Stimulated activated naive CD8-positive, alpha-beta T cell treated with anti-CD3 and anti-CD28 coated beads, Interleukin-15, Interleukin-2, amounts not matched to agents 100 ng/mL and 50 ng/mL, for 24 hours (primary cell): ENCODE data around the gene CFAP20DC.
"Not testable (repeated sequence)": the region's sequence is repeated elsewhere in the genome, so short reads cannot be mapped to it uniquely, and the experiment has no call there.

ENCODE experiments used
- H3K27ac Mint-ChIP-seq: one replicate; pipeline ENCODE4 v1.8.0; 2021; ENCODE audit warnings: mild to moderate bottlenecking, mixed read lengths
- H3K27me3 Mint-ChIP-seq: one replicate; pipeline ENCODE4 v1.8.0; 2021; ENCODE audit warnings: mixed read lengths
- H3K36me3 Mint-ChIP-seq: one replicate; pipeline ENCODE4 v1.8.0; 2021; ENCODE audit warnings: low read depth, mixed read lengths
- H3K4me1 Mint-ChIP-seq: one replicate; pipeline ENCODE4 v1.8.0; 2021; ENCODE audit warnings: low read depth, mixed read lengths
- H3K4me3 Mint-ChIP-seq: one replicate; pipeline ENCODE4 v1.8.0; 2021; ENCODE audit warnings: mild to moderate bottlenecking, mixed read lengths
- H3K9me3 Mint-ChIP-seq: one replicate; pipeline ENCODE4 v1.8.0; 2021; ENCODE audit warnings: mixed read lengths

The CFAP20DC gene

DNA sequence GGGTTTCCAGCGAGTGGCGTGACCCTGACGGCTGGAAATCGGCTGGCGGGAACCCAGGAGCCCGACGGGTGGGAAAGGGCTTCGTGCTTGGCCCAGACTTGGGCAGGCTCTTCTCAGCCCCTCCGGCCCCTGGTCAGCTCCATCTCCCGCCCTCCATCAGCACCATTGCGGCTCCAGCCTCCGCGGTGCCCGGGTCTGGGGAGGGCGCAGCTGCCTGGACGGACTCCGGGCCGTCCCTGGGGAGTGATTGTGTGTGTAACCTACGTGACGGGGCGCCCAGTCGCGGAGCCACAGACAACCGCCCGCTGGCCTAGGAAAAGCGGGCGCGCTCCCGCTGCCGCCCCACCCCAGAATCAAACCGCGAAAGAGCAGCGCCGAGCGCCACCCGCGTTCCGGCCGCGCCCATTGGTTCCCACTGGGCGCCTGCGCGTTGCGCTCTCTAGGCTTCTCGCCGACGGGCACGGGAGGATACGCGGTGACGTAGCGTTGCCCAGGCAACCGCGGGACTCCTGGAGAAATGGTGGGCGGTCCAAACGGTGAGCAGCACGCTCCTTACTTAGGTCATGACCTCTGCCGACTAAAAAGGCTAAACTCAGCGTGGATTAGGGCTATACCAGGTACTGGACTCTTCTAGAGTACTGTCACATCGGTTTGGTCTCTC lies at the start of gene CFAP20DC:
Gene CFAP20DC (minus strand): TSS at position 355 of the 661 bp plus-strand sequence. CDS start 394 bp downstream, outside the sequence.
- Mint-ChIP-seq H3K4me3 (peak within 1 kb of the TSS; percentile 66), H3K27ac (peak within 1 kb of the TSS; percentile 84), H3K4me1 (peaks cover 7% of the 10 kb centered on the region), H3K27me3 (peaks cover 4% of the 10 kb centered on the region), H3K36me3 (no peaks in the 10 kb centered on the region), H3K9me3 (no peaks in the 10 kb centered on the region)

DNA sequence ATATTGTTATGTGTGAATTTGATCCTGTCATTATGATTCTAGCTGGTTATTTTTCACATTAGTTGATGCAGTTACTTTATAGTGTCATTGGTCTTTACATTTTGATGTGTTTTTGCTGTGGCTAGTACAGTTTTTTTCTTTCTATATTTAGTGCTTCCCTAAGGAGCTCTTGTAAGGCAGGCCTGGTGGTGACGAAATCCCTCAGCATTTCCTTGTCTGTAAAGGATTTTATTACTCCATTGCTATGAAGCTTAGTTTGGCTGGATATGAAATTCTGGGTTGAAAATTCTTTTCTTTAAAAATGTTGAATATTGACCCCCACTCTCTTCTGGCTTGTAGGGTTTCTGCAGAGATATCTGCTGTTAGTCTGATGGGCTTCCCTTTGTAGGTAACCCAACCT lies 48.7 kb upstream of the CFAP20DC start:
- not testable (repeated sequence) for H3K4me3 Mint-ChIP-seq, H3K27me3 Mint-ChIP-seq, H3K27ac Mint-ChIP-seq, H3K4me1 Mint-ChIP-seq, H3K36me3 Mint-ChIP-seq, H3K9me3 Mint-ChIP-seq

DNA sequence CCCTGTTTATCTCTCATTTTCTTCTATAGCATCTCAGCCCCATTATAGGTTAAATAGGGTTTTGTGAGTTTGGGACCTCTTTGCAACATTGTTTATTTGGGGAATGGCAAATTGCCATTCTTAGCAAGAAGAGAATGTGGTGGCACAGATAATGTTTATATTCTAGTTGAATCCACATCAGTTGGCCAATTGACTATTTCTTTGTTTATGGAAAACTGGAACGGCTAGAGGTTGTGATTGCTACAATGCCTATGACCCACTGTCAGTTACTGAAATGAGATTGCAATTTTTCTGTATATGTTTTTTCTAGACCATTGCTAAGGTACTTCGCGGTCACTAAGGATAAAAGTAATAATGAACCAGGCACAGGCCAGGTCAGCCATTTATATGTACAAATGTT lies 44.6 kb upstream of the CFAP20DC start:
- H3K4me3 Mint-ChIP-seq = no peak overlapping the region
- H3K27ac Mint-ChIP-seq = no peak overlapping the region
- peaks cover 7% of the 10 kb centered on the region for H3K27me3 Mint-ChIP-seq
- no peaks in the 10 kb centered on the region for H3K36me3 Mint-ChIP-seq
- H3K9me3 Mint-ChIP-seq = no peaks in the 10 kb centered on the region
- H3K4me1 Mint-ChIP-seq = no peaks in the 10 kb centered on the region

DNA sequence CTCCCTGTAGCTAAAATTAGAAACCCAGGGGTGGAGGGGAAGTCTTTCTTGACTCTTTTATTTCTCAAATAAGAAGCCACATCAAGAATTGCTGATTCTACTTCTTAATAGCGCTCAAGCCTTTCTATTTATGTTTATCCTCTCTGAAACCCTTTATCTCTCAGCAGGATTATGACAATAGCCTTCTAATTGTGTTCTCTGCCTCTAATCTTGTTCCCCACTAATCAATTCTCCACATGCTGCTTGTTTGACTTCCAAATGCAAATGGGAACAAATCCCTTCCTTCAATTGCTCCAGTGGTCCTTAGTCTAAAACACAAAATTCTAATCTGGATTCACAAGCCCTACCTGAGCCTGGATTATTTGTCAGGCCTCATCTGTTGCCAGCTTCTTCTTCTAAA lies 43.7 kb upstream of the CFAP20DC start:
- no peaks in the 10 kb centered on the region for H3K27me3 Mint-ChIP-seq
- H3K4me1 Mint-ChIP-seq = no peaks in the 10 kb centered on the region
- no peaks in the 10 kb centered on the region for H3K36me3 Mint-ChIP-seq
- H3K4me3 Mint-ChIP-seq = no peak overlapping the region
- no peak overlapping the region for H3K27ac Mint-ChIP-seq
- no peaks in the 10 kb centered on the region for H3K9me3 Mint-ChIP-seq

DNA sequence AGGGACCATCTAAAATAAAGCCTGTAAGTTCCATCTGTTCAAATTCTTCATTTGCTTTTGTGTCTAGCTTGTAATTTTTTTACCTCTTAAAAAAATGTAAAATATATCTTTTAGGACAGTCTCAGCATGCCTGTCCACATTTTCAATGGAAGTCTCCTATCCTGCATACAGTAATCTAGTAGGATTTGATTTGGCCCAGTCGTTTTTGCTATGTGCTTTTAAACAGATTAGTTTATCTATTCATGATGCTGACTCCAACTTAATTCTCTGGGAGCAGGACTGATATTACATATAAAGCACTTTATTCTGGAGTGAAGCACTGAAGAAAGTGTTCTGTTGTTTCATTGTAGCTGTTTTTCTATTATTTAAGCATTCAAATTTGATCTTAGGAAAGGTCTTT lies 38.9 kb upstream of the CFAP20DC start:
- peaks cover 5% of the 10 kb centered on the region for H3K27me3 Mint-ChIP-seq
- no peak overlapping the region for H3K27ac Mint-ChIP-seq
- no peaks in the 10 kb centered on the region for H3K9me3 Mint-ChIP-seq
- H3K4me3 Mint-ChIP-seq = no peak overlapping the region
- no peaks in the 10 kb centered on the region for H3K4me1 Mint-ChIP-seq
- H3K36me3 Mint-ChIP-seq = no peaks in the 10 kb centered on the region

DNA sequence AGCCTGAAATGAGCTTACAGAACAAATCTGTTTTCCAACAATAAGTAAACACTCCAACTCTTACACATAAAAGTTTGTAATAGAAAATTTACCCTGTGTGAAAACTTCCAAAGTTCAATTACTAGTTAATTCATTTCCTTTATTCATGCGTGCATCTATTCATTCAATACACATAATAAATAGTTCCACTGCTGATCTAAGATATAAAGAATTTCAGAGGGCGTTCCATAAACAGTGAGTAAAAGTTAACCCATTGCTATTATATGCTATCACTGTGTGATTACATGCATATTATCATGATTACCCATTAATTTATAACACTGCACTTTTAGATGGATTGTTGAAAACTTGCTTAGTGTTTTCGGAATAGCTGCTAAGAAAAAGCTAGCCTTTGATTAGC lies 36.2 kb upstream of the CFAP20DC start:
- Mint-ChIP-seq H3K27me3 (peaks cover 22% of the 10 kb centered on the region), H3K9me3 (no peaks in the 10 kb centered on the region), H3K4me1 (no peaks in the 10 kb centered on the region), H3K27ac (no peak overlapping the region), H3K36me3 (no peaks in the 10 kb centered on the region), H3K4me3 (no peak overlapping the region)

DNA sequence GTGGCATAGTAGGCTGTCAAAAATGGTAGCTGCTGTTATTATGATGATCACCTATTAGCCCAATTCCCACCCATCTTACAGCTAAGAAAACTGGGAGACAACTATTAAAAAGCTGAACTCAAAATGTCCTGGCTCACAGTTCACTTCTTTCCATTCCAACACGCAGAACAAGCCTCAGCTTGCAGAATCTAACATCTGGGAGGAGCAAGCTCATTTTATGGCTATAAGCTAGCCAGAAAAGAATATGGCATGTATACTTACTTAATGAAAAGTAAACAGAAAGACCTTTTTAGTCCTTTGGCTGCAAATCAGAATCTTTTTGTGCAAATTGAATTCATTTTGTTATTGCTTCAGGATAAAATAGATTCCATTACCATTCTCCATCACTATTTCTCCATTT lies 34.8 kb upstream of the CFAP20DC start:
- H3K27me3 Mint-ChIP-seq = peaks cover 29% of the 10 kb centered on the region

DNA sequence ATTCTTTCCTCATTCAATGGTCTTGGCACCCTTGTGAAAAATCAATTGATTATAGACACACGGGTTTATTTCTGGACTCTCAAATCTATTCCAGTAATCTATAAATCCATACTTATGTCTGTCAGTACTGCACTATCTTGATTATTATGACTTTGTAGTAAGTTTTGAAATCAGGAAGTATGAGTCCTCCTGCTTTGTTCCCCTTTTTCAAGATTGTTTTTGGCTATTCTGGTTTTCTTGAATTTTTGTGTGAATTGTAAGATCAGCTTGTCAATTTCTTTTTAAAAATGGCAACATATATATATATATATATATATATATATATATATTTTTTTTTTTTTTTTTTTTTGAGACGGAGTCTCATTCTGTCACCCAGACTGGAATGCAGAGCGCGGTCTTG lies 32.3 kb upstream of the CFAP20DC start:
- Mint-ChIP-seq H3K36me3 (no peaks in the 10 kb centered on the region), H3K9me3 (no peaks in the 10 kb centered on the region), H3K27ac (no peak overlapping the region), H3K27me3 (peaks cover 29% of the 10 kb centered on the region), H3K4me3 (no peak overlapping the region), H3K4me1 (no peaks in the 10 kb centered on the region)

More for the DNA sequence above, 34.8 kb upstream of the CFAP20DC start:
- H3K4me3 Mint-ChIP-seq = no peak overlapping the region
- H3K4me1 Mint-ChIP-seq = no peaks in the 10 kb centered on the region
- H3K36me3 Mint-ChIP-seq = no peaks in the 10 kb centered on the region
- H3K9me3 Mint-ChIP-seq = no peaks in the 10 kb centered on the region
- H3K27ac Mint-ChIP-seq = no peak overlapping the region

DNA sequence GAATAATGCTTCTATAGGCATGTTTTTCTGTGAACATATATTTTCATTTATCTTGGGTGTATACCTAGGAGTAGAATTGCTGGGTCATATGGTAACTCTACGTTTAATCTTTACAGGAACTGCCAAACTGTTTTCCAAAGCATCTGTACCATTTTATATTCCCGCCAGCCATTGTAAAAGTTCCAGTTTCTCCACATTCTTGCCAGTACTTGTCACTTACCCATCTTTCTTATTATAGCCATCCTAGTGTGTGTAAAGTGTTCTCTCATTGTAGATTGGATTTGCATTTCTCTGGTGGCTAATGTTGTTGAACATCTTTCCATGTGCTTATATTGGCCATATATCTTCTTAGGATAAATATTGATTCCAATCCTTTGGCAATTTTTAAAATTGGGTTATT lies 31.2 kb upstream of the CFAP20DC start:
- no peaks in the 10 kb centered on the region for H3K36me3 Mint-ChIP-seq

DNA sequence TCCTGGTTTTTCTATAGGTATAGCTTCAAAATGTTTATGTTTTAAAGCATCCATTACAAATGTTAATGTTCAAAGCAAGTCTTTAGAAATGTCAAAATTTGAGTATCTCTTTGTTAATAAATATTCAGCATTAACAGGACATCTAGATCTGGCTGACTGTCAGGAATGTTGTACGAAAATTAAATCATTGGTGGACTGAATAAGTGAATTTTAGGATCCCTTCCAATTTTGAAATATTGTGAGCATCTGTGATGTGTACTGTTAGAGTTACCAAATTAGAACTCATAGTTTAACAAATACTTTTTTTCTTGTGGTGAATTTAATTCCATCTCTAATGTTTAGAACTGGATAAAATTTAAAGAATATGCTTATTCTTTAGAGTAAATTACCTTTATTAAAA lies 30.1 kb upstream of the CFAP20DC start:
- peaks cover 35% of the 10 kb centered on the region for H3K27me3 Mint-ChIP-seq
- no peaks in the 10 kb centered on the region for H3K36me3 Mint-ChIP-seq
- no peaks in the 10 kb centered on the region for H3K9me3 Mint-ChIP-seq
- no peak overlapping the region for H3K27ac Mint-ChIP-seq
- no peaks in the 10 kb centered on the region for H3K4me1 Mint-ChIP-seq
- H3K4me3 Mint-ChIP-seq = no peak overlapping the region

More for the DNA sequence above, 31.2 kb upstream of the CFAP20DC start:
- H3K4me1 Mint-ChIP-seq = no peaks in the 10 kb centered on the region
- no peak overlapping the region for H3K27ac Mint-ChIP-seq
- peaks cover 35% of the 10 kb centered on the region for H3K27me3 Mint-ChIP-seq
- no peak overlapping the region for H3K4me3 Mint-ChIP-seq
- H3K9me3 Mint-ChIP-seq = no peaks in the 10 kb centered on the region

DNA sequence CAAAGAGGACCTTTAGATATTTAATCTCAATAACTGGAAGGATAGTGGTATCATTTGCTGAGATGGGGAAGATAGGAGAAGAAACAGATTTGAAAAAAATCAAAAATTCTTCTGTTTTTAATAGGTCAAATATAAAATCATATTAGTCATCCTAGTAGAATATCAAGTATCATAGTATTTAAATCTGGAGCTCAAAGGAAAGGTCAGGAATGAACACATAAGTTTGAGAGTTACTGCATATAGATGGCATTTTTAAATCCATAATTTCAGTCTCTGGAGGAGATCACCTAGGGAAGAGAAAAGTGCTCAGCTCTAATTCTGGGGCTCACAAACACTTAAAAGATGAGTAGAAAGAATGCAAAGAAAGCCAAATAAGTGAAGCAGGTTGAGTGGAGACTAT lies 24.9 kb upstream of the CFAP20DC start:
- H3K4me3 Mint-ChIP-seq = no peak overlapping the region
- no peaks in the 10 kb centered on the region for H3K4me1 Mint-ChIP-seq
- peaks cover 52% of the 10 kb centered on the region for H3K27me3 Mint-ChIP-seq
- no peaks in the 10 kb centered on the region for H3K9me3 Mint-ChIP-seq
- H3K36me3 Mint-ChIP-seq = no peaks in the 10 kb centered on the region
- H3K27ac Mint-ChIP-seq = no peak overlapping the region

DNA sequence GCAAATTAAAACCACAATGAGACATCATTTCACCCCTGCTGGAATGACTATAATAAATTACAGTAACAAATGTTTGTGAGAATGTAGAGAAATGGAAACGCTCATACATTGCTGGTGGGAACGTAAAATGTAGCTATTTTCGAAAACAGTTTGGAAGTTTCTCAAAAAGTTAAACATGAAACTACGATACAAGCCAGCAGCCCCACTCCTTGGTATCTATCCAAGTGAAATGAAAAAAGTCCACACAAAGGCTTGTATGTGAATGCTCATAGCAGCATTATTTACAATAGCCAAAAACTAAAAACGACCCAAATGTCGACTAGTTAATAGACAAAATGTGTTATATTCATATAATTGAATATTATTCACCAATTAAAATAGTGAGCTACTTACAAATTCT lies 22.9 kb upstream of the CFAP20DC start:
- no peak overlapping the region for H3K4me3 Mint-ChIP-seq
- no peak overlapping the region for H3K27ac Mint-ChIP-seq
- H3K27me3 Mint-ChIP-seq = peaks cover 59% of the 10 kb centered on the region
- no peaks in the 10 kb centered on the region for H3K36me3 Mint-ChIP-seq
- H3K4me1 Mint-ChIP-seq = no peaks in the 10 kb centered on the region
- no peaks in the 10 kb centered on the region for H3K9me3 Mint-ChIP-seq

DNA sequence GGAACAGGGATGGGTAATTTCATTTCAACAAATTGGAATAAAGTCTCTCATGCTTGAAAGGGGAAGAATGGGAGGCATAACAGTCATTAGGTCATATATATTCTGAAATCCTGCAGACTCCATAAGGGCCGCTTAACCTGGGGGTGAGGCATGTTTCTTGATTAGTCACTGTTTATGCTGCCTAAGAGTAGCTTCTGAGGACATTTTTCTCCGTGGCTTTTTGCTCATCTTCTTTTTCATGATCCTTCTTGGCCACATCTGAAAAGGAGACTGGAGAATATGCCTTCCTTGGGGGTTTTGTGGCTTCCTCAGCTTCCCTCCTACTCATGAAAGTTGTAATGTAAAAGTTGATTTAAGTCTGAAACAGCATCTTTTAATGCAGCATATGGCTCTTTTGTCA lies 20.0 kb upstream of the CFAP20DC start:
- Mint-ChIP-seq H3K4me1 (no peaks in the 10 kb centered on the region), H3K36me3 (no peaks in the 10 kb centered on the region), H3K9me3 (no peaks in the 10 kb centered on the region), H3K4me3 (no peak overlapping the region), H3K27me3 (peaks cover 66% of the 10 kb centered on the region), H3K27ac (no peak overlapping the region)

DNA sequence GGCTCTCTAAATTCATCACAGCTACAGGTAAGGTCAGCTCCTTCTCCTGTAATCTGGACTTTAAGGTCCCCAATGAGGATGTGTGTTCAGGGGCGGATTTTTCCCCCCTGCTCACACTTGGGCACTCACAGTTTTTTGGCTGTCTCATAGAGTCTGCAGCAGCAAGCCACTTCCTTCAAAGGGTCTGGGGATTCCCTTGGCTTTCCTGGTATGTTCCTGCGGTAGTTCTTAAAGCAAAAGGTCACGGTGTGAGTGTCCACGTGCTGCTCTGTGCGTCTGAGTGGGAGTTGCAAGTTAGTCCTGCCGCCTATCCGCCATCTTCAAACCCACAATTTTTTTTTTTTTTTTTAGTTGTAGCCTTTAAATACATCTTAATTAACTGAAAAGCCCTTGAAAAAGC lies 15.4 kb upstream of the CFAP20DC start:
- Mint-ChIP-seq H3K4me3 (no peak overlapping the region), H3K27ac (no peak overlapping the region), H3K36me3 (no peaks in the 10 kb centered on the region), H3K27me3 (peaks cover 61% of the 10 kb centered on the region), H3K4me1 (no peaks in the 10 kb centered on the region), H3K9me3 (peaks cover 4% of the 10 kb centered on the region)

DNA sequence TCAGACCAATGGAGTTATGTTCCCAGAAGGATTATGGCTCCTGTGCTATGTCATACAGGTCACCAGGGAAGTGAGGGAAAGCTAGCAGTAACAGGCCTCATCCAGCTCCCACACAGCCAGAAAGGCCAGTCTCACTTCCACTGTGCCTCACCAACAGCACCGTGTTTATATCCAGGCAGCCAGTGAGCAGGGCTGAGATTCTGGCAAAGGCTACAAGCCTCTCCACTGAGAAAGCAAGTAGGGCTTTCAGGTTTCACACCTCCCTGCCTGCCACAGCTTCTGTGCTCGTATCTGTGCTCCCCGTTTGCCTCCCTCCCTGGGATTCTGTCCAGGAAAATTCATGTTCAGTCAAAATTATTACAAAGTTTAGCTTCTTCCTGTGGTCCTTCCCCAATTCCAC lies 14.9 kb upstream of the CFAP20DC start:
- Mint-ChIP-seq H3K36me3 (no peaks in the 10 kb centered on the region), H3K4me3 (no peak overlapping the region), H3K4me1 (no peaks in the 10 kb centered on the region), H3K9me3 (peaks cover 4% of the 10 kb centered on the region), H3K27me3 (peaks cover 58% of the 10 kb centered on the region), H3K27ac (no peak overlapping the region)

DNA sequence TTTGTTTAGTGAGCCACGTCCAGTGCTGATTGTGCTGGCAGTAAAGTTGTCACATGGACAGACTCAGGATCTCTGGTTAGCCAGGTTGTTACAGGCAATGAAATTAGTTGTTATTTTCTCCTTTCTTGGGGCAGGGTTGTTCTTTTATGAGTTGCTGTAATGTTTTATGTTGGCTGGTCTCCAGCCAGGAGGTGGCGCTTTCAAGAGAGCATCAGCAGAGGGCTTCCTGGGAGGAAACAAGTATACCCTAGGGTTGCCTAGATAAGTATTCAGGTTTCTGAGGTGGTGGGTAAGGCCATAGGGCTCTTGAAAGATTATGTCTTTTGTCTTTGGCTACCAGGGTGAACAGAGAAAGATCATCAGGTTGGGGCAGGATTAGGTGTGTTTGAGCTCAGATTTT lies 14.5 kb upstream of the CFAP20DC start:
- H3K4me3 Mint-ChIP-seq = no peak overlapping the region
- no peak overlapping the region for H3K27ac Mint-ChIP-seq
- H3K36me3 Mint-ChIP-seq = no peaks in the 10 kb centered on the region
- H3K4me1 Mint-ChIP-seq = no peaks in the 10 kb centered on the region
- H3K27me3 Mint-ChIP-seq = peaks cover 54% of the 10 kb centered on the region
- peaks cover 4% of the 10 kb centered on the region for H3K9me3 Mint-ChIP-seq
